ENCODE results near the gene MEIS1.

DNA sequence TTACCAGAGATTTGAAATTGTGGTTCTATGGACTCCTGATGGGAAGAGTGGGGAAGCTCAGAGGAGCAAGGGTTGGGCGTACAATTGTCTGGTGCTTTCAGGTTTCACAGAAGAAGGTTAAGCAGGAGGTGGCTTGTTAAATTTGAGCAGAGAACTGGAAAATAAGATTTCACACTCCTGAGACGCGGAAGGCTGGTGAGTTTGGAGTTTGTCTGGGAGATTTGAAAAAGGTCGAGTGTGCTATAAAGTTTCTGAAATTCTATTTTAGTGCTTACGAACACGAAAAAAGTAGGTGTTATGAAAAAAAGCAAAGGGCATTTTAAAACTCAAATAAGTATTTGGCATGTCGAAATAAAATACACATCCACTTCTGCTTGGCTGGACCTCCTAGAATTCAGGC, 170.1 kb downstream of the MEIS1 start:
- TF ChIP-seq, protein P1, sequence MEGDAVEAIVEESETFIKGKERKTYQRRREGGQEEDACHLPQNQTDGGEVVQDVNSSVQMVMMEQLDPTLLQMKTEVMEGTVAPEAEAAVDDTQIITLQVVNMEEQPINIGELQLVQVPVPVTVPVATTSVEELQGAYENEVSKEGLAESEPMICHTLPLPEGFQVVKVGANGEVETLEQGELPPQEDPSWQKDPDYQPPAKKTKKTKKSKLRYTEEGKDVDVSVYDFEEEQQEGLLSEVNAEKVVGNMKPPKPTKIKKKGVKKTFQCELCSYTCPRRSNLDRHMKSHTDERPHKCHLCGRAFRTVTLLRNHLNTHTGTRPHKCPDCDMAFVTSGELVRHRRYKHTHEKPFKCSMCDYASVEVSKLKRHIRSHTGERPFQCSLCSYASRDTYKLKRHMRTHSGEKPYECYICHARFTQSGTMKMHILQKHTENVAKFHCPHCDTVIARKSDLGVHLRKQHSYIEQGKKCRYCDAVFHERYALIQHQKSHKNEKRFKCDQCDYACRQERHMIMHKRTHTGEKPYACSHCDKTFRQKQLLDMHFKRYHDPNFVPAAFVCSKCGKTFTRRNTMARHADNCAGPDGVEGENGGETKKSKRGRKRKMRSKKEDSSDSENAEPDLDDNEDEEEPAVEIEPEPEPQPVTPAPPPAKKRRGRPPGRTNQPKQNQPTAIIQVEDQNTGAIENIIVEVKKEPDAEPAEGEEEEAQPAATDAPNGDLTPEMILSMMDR (IDR thresholded peaks at IDR 0.05), result no peak
- TF ChIP-seq POLR2A (IDR thresholded peaks at IDR 0.05), result no peak
